GM20000 (cell line): ENCODE measurements around the gene POLR3K.
A peak's percentile ranks its signal among the peaks of the same experiment; 100 is the strongest.

ENCODE experiments used
- DNase-seq: peaks from one replicate; pipeline ENCODE4 v3.0.0; 2012; ENCODE audit warnings: low spot score
- CTCF ChIP-seq: IDR thresholded peaks from 2 replicates; pipeline ENCODE4 v1.5.1; 2012; ENCODE audit warnings: mild to moderate bottlenecking, control low read depth; ENCODE audit errors: extremely low read depth, missing control alignments

Gene POLR3K

GRCh38 chr16:77273-77806 is 23.9 kb upstream of the POLR3K start:
- peak; percentile 81 for DNase-seq
- TF ChIP-seq CTCF: no peak

- TF ChIP-seq CTCF: no peak
- peak; percentile 71 for DNase-seq
These were observed 23.3 kb upstream of the POLR3K start for GRCh38 chr16:76535-77272.

GRCh38 chr16:75580-76501 is 22.4 kb upstream of the POLR3K start:
- TF ChIP-seq CTCF: no peak
- no peak for DNase-seq

GRCh38 chr16:74747-75334 is 21.4 kb upstream of the POLR3K start:
- no peak for TF ChIP-seq CTCF
- no peak for DNase-seq

- DNase-seq: no peak
- no peak for TF ChIP-seq CTCF
These were observed 20.8 kb upstream of the POLR3K start for GRCh38 chr16:74051-74746.

GRCh38 chr16:72561-73548 is 19.4 kb upstream of the POLR3K start, which contains the start of gene RHBDF1:
RHBDF1 (minus strand) TSS chr16:72631; CDS start chr16:65015, 7,616 bp downstream.
- no peak for TF ChIP-seq CTCF
- DNase-seq: peak; percentile 73
